ENCODE results near the gene NT5C3B.

DNA sequence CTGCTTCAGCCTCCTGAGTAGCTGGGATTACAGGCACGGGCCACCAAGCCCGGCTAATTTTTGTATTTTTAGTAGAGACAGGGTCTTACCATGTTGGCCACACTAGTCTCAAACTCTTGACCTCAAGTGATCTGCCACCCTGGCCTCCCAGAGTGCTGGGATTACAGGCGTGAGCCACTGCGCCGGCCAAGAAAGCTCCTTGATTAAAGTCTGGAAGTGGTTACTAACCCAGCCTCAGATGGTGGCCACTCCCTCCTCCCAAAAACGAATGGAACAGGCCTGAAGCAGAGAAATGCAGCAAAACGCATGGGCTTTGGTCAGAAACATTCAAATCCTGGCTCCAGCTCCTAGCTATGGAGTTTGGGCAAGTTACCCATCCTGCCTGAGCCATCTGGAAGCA lies 11.9 kb downstream of the NT5C3B start:
- TF ChIP-seq, protein P1, sequence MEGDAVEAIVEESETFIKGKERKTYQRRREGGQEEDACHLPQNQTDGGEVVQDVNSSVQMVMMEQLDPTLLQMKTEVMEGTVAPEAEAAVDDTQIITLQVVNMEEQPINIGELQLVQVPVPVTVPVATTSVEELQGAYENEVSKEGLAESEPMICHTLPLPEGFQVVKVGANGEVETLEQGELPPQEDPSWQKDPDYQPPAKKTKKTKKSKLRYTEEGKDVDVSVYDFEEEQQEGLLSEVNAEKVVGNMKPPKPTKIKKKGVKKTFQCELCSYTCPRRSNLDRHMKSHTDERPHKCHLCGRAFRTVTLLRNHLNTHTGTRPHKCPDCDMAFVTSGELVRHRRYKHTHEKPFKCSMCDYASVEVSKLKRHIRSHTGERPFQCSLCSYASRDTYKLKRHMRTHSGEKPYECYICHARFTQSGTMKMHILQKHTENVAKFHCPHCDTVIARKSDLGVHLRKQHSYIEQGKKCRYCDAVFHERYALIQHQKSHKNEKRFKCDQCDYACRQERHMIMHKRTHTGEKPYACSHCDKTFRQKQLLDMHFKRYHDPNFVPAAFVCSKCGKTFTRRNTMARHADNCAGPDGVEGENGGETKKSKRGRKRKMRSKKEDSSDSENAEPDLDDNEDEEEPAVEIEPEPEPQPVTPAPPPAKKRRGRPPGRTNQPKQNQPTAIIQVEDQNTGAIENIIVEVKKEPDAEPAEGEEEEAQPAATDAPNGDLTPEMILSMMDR (IDR thresholded peaks at IDR 0.05; ENCODE audit: low read length): no peak
- no peak for TF ChIP-seq EZH2 (IDR thresholded peaks at IDR 0.05; ENCODE audit: borderline replicate concordance, low read length)

Measured in OCI-LY1 (cell line).